A673 (cell line): ENCODE data around the gene SOX1. TPM values are rescaled to one million over a fixed set of nuclear protein-coding genes. Genes with fewer than 3 reads are reported as not detected.

Experiments used
- BruUV-seq: library from RNA; stranded (reverse); fragments of 400-500 nt; replicated peaks from 2 replicates; lab custom pipeline; 2021; lab: Mats Ljungman, UMichigan
- CTCF ChIA-PET: fragments of 300-600 bp; sonication (Branson Sonifier 250); formaldehyde crosslinking; loops from one replicate; lab custom pipeline; 2022; ENCODE audit warnings: antibody characterized with exemption; lab: Charles Lee
- POLR2A ChIA-PET: fragments of 300-600 bp; sonication (Branson Sonifier 250); formaldehyde crosslinking; loops from one replicate; lab custom pipeline; 2022; ENCODE audit warnings: antibody characterized with exemption; ENCODE audit not compliant: low non-redundant PET; lab: Charles Lee
- DNase-seq: peaks from one replicate; pipeline ENCODE4 v3.0.0-alpha.2; 2015; ENCODE audit warnings: low spot score
- H3K27ac ChIP-seq: fragments of 200-600 bp; sonication (generic); 2 replicates; pipeline ENCODE4 v1.5.1; 2016; ENCODE audit warnings: mixed run types, low read depth, mild to moderate bottlenecking, mixed read lengths, antibody characterized with exemption, low read length; ENCODE audit not compliant: poor library complexity, severe bottlenecking
- H3K27me3 ChIP-seq: fragments of 200-600 bp; sonication (generic); replicated peaks from 2 replicates; pipeline ENCODE4 v1.6.1; 2017; ENCODE audit warnings: mixed run types, low read depth, mild to moderate bottlenecking, mixed read lengths, antibody characterized with exemption, low read length; ENCODE audit not compliant: insufficient read depth, poor library complexity
- H3K36me3 ChIP-seq: fragments of 200-600 bp; sonication (generic); 2 replicates; pipeline ENCODE4 v1.6.1; 2016; ENCODE audit warnings: mixed run types, mild to moderate bottlenecking, mixed read lengths, antibody characterized with exemption, low read length; ENCODE audit not compliant: insufficient read depth, poor library complexity, severe bottlenecking
- H3K4me1 ChIP-seq: fragments of 200-600 bp; sonication (generic); 2 replicates; pipeline ENCODE4 v1.6.1; 2017; ENCODE audit warnings: mixed run types, mild to moderate bottlenecking, mixed read lengths, antibody characterized with exemption, low read length; ENCODE audit not compliant: insufficient read depth, poor library complexity, severe bottlenecking
- H3K4me3 ChIP-seq: fragments of 200-600 bp; sonication (generic); 2 replicates; pipeline ENCODE4 v1.5.1; 2016; ENCODE audit warnings: low read depth, mixed run types, mild to moderate bottlenecking, mixed read lengths, low read length; ENCODE audit not compliant: poor library complexity, severe bottlenecking
- H3K9me3 ChIP-seq: fragments of 200-600 bp; sonication (generic); 2 replicates; pipeline ENCODE4 v1.6.1; 2016; ENCODE audit warnings: mixed run types, low read depth, mild to moderate bottlenecking, mixed read lengths, antibody characterized with exemption, low read length; ENCODE audit not compliant: poor library complexity, severe bottlenecking
- CTCF ChIP-seq: fragments of 300-800, 200-600 bp; sonication (generic); conservative IDR thresholded peaks from 2 replicates; pipeline ENCODE4 v1.5.1; 2017; ENCODE audit warnings: low read depth, mild to moderate bottlenecking, antibody characterized with exemption, low read length, moderate library complexity, mixed read lengths
- EZH2 ChIP-seq: fragments of 200-600 bp; sonication (generic); IDR thresholded peaks from 2 replicates; pipeline ENCODE4 v1.6.1; 2017; ENCODE audit warnings: borderline replicate concordance, low read depth, mild to moderate bottlenecking, mixed read lengths, antibody characterized with exemption, low read length; ENCODE audit not compliant: poor library complexity, severe bottlenecking
- intact Hi-C: fragments of 100-400 bp; cut with micrococcal nuclease; formaldehyde crosslinking; loops from one replicate; pipeline ENCODE4 v1.10.0; 2022; ENCODE audit not compliant: unreplicated experiment
- total RNA-seq: library from RNA; stranded (reverse); gene quantifications from 2 replicates; pipeline ENCODE4 v1.2.3, GENCODE V29; 2021

The SOX1 gene
- total RNA-seq, 1 experiment from 2014 or later, result 56.6 TPM

- TF ChIP-seq CTCF, result no peak
- no peak for TF ChIP-seq EZH2
Measured at GRCh38 chr13:112028481-112028880, 38.5 kb upstream of the SOX1 start.

GRCh38 chr13:112029143-112029542, 37.8 kb upstream of the SOX1 start:
- no peak for TF ChIP-seq EZH2
- no peak for TF ChIP-seq CTCF
- no peaks in the 10 kb centered on the region for H3K36me3 ChIP-seq
- H3K27ac ChIP-seq, result no peak overlapping the region
- intact Hi-C loops, result no loop called here
- BruUV-seq, result no TSS peak
- ChIA-PET POLR2A (no interaction called here), CTCF (no interaction called here)
- no peaks in the 10 kb centered on the region for H3K27me3 ChIP-seq
- no peaks in the 10 kb centered on the region for H3K9me3 ChIP-seq
- DNase-seq, result no peak
- H3K4me1 ChIP-seq, result no peaks in the 10 kb centered on the region
- no peak overlapping the region for H3K4me3 ChIP-seq

More at GRCh38 chr13:112028481-112028880, 38.5 kb upstream of the SOX1 start:
- intact Hi-C loops, result no loop called here
- ChIA-PET CTCF (no interaction called here), POLR2A (no interaction called here)
- no TSS peak for BruUV-seq
- H3K36me3 ChIP-seq, result no peaks in the 10 kb centered on the region
- H3K27ac ChIP-seq, result no peak overlapping the region
- DNase-seq, result no peak
- no peaks in the 10 kb centered on the region for H3K27me3 ChIP-seq
- H3K4me1 ChIP-seq, result no peaks in the 10 kb centered on the region
- no peaks in the 10 kb centered on the region for H3K9me3 ChIP-seq
- H3K4me3 ChIP-seq, result no peak overlapping the region

- ChIA-PET POLR2A (no interaction called here), CTCF (no interaction called here)
- Histone ChIP-seq H3K27me3 (no peaks in the 10 kb centered on the region), H3K27ac (no peak overlapping the region), H3K4me3 (no peak overlapping the region), H3K36me3 (no peaks in the 10 kb centered on the region), H3K9me3 (no peaks in the 10 kb centered on the region), H3K4me1 (no peaks in the 10 kb centered on the region)
- no peak for TF ChIP-seq EZH2
- no peak for DNase-seq
- intact Hi-C loops, result no loop called here
- BruUV-seq, result no TSS peak
Measured at GRCh38 chr13:112032186-112032993, 34.6 kb upstream of the SOX1 start.
